HG03045 (cell line): ENCODE data around the gene RNF14.

Source experiments
- ATAC-seq: cut with Tn5 transposase; IDR thresholded peaks from one replicate; pipeline ENCODE4 v1.9.1; 2021; ENCODE audit warnings: mild to moderate bottlenecking, moderate library complexity; ENCODE audit not compliant: unreplicated experiment

The RNF14 gene

GRCh38 chr5:141945511-141946051 lies 23.3 kb upstream of the RNF14 start:
- no peak for ATAC-seq

GRCh38 chr5:141947316-141947715 lies 21.6 kb upstream of the RNF14 start:
- no peak for ATAC-seq

GRCh38 chr5:141948812-141949211 lies 20.1 kb upstream of the RNF14 start:
- no peak for ATAC-seq

- ATAC-seq, result no peak
Observed at GRCh38 chr5:141949511-141949910, 19.4 kb upstream of the RNF14 start.

- ATAC-seq, result no peak
Observed at GRCh38 chr5:141950207-141951005, 18.5 kb upstream of the RNF14 start.

- peak; percentile 66 for ATAC-seq
Observed at GRCh38 chr5:141951332-141951781, 17.5 kb upstream of the RNF14 start.

GRCh38 chr5:141952020-141952419 lies 16.9 kb upstream of the RNF14 start:
- no peak for ATAC-seq

GRCh38 chr5:141954194-141954593 lies 14.7 kb upstream of the RNF14 start:
- no peak for ATAC-seq

GRCh38 chr5:141957367-141957996 lies 11.4 kb upstream of the RNF14 start:
- no peak for ATAC-seq

GRCh38 chr5:141958113-141958512 lies 10.8 kb upstream of the RNF14 start, which contains the start of gene PCDH12:
TSS of gene PCDH12 (minus strand) at chr5:141958202. CDS start at chr5:141957851, 351 bp downstream.
- no peak for ATAC-seq

GRCh38 chr5:141958546-141959172 lies 10.2 kb upstream of the RNF14 start:
- no peak for ATAC-seq

- ATAC-seq, result no peak
Observed at GRCh38 chr5:141960018-141960417, 8.9 kb upstream of the RNF14 start.

- ATAC-seq, result peak; percentile 95
Observed at GRCh38 chr5:141960449-141961323, 8.2 kb upstream of the RNF14 start.

GRCh38 chr5:141961466-141961865 lies 7.4 kb upstream of the RNF14 start:
- no peak for ATAC-seq

GRCh38 chr5:141963701-141964100 lies 5.2 kb upstream of the RNF14 start:
- no peak for ATAC-seq

- no peak for ATAC-seq
Observed at GRCh38 chr5:141965071-141965470, 3.8 kb upstream of the RNF14 start.

GRCh38 chr5:141966275-141966962 lies 2.5 kb upstream of the RNF14 start:
- no peak for ATAC-seq

- ATAC-seq, result no peak
Observed at GRCh38 chr5:141966963-141967333, 2.0 kb upstream of the RNF14 start.

GRCh38 chr5:141969783-141970771 lies 1.2 kb downstream of the RNF14 start:
- peak; percentile 54 for ATAC-seq
